Neural crest cell (in vitro differentiated cells): Measurements from ENCODE around the gene STRN. TPM values are rescaled to one million over a fixed set of nuclear protein-coding genes. Genes with fewer than 3 reads are reported as not detected.

Experiments
- DNase-seq: peaks from one replicate; pipeline ENCODE4 v3.0.0; 2021; ENCODE audit warnings: low read depth, mixed read lengths, low spot score
- H3K27ac Mint-ChIP-seq: one replicate; pipeline ENCODE4 v1.8.0; 2021; ENCODE audit warnings: mild to moderate bottlenecking, mixed read lengths; ENCODE audit not compliant: unreplicated experiment
- H3K27me3 Mint-ChIP-seq: 2 replicates; pipeline ENCODE4 v1.8.0; 2021; ENCODE audit warnings: low read depth, mild to moderate bottlenecking, mixed read lengths
- H3K36me3 Mint-ChIP-seq: 2 replicates; pipeline ENCODE4 v1.8.0; 2021; ENCODE audit warnings: low read depth, mild to moderate bottlenecking, mixed read lengths
- H3K4me1 Mint-ChIP-seq: 2 replicates; pipeline ENCODE4 v1.8.0; 2021; ENCODE audit warnings: mixed read lengths
- H3K4me3 Mint-ChIP-seq: one replicate; pipeline ENCODE4 v1.8.0; 2021; ENCODE audit warnings: mild to moderate bottlenecking, mixed read lengths
- H3K9me3 Mint-ChIP-seq: 2 replicates; pipeline ENCODE4 v1.8.0; 2021; ENCODE audit warnings: mixed read lengths
- total RNA-seq: library from RNA; stranded (reverse); gene quantifications from 2 replicates; pipeline ENCODE4 v1.2.1, GENCODE V29; 2021
- TF ChIP-seq, protein P1 (sequence below): fragments of 200-600 bp; sonication (generic); conservative IDR thresholded peaks from 2 replicates; pipeline ENCODE4 v1.5.0; 2021; ENCODE audit warnings: antibody characterized with exemption, mild to moderate bottlenecking

STRN gene
- total RNA-seq, 1 donor from 2014 or later, result 27.2 TPM

DNA sequence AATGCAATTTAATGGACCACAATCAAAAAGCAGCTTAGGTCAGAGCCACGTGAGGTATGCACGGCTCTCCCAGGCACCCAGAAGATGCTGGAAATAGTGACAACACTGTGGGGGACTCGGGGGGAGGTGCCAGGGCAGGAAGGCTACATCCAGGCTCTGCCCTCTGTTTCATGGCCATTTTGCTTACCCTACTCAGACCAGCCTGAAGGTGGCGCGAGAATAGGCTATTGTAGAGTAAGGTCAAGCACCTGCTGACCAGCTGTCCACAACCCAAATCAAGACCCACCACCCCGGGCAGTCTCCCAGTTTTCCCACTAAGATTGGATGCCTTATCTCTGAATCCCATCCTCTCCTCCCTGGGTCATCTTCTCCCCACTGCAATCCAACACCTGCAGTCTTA, 154.1 kb downstream of the STRN start:
- no peaks in the 10 kb centered on the region for H3K4me1 Mint-ChIP-seq
- peaks cover 4% of the 10 kb centered on the region for H3K9me3 Mint-ChIP-seq
- H3K27me3 Mint-ChIP-seq, result no peaks in the 10 kb centered on the region
- TF ChIP-seq, protein P1, sequence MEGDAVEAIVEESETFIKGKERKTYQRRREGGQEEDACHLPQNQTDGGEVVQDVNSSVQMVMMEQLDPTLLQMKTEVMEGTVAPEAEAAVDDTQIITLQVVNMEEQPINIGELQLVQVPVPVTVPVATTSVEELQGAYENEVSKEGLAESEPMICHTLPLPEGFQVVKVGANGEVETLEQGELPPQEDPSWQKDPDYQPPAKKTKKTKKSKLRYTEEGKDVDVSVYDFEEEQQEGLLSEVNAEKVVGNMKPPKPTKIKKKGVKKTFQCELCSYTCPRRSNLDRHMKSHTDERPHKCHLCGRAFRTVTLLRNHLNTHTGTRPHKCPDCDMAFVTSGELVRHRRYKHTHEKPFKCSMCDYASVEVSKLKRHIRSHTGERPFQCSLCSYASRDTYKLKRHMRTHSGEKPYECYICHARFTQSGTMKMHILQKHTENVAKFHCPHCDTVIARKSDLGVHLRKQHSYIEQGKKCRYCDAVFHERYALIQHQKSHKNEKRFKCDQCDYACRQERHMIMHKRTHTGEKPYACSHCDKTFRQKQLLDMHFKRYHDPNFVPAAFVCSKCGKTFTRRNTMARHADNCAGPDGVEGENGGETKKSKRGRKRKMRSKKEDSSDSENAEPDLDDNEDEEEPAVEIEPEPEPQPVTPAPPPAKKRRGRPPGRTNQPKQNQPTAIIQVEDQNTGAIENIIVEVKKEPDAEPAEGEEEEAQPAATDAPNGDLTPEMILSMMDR, result no peak
- no peak for DNase-seq
- H3K36me3 Mint-ChIP-seq, result no peaks in the 10 kb centered on the region
- H3K27ac Mint-ChIP-seq, result no peak overlapping the region
- H3K4me3 Mint-ChIP-seq, result no peak overlapping the region

DNA sequence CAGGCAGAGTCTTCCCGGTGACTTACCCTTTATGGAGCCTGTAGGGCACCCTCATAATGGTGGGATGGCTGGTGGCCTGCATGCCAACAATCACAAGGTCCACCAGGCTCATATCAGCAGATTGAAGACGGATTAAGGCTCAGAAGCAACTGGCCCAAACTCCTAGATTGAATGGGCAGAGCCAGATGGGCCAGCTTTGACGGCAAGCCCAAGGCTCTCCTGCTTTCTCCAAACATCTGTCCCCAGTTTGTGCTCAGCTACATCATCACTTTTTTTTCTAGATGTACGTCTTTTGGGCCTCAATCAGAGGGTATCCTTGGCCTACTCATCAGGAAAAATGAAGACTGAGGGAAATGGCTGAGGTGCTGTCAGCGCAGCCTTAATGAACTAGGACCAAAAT, 155.3 kb downstream of the STRN start:
- no peaks in the 10 kb centered on the region for H3K36me3 Mint-ChIP-seq
- no peak for DNase-seq
- no peaks in the 10 kb centered on the region for H3K4me1 Mint-ChIP-seq
- TF ChIP-seq, protein P1, result no peak
- H3K4me3 Mint-ChIP-seq, result no peak overlapping the region
- no peak overlapping the region for H3K27ac Mint-ChIP-seq
- H3K27me3 Mint-ChIP-seq, result no peaks in the 10 kb centered on the region
- H3K9me3 Mint-ChIP-seq, result peaks cover 9% of the 10 kb centered on the region

DNA sequence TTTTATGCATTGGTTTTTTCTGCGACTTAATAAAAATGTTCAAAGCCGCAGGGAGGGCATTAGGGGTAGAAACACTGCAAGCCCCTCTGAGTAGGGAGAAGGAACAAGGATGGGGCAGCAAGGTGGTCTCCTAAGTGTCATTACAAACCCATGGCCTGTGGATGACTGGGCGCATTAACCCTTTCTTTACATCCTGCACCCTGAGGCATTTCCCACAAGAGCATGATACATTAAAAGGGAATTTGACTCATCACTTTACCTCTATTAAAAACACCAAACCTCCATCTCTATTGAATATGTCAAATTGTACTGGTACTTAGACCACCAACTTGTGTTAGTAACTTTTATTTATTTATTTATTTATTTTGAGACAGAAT, 157.3 kb downstream of the STRN start:
- TF ChIP-seq, protein P1, result no peak
- no peak for DNase-seq
- H3K4me3 Mint-ChIP-seq, result no peak overlapping the region
- H3K27me3 Mint-ChIP-seq, result no peaks in the 10 kb centered on the region
- H3K9me3 Mint-ChIP-seq, result peaks cover 9% of the 10 kb centered on the region
- H3K27ac Mint-ChIP-seq, result no peak overlapping the region
- no peaks in the 10 kb centered on the region for H3K36me3 Mint-ChIP-seq
- H3K4me1 Mint-ChIP-seq, result no peaks in the 10 kb centered on the region

DNA sequence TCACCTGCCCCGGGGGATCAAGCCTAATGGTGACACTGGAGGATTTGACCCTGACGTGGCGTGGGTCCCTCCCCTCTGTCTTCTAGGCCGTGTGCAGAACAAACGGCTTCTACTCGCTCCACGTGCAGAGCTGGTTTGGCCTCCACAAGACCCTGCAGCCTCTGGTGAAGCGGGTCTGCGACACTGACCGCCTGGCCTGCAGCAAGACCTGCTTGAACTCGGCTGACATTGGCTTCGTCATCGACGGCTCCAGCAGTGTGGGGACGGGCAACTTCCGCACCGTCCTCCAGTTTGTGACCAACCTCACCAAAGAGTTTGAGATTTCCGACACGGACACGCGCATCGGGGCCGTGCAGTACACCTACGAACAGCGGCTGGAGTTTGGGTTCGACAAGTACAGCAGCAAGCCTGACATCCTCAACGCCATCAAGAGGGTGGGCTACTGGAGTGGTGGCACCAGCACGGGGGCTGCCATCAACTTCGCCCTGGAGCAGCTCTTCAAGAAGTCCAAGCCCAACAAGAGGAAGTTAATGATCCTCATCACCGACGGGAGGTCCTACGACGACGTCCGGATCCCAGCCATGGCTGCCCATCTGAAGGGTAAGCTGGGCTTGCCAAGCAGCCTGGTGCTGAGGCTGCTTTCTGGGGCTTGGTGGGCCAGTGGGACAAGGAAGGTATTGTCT, 157.8 kb downstream of the STRN start:
- TF ChIP-seq, protein P1, result no peak
- Mint-ChIP-seq H3K4me3 (no peak overlapping the region), H3K9me3 (peaks cover 7% of the 10 kb centered on the region), H3K27ac (no peak overlapping the region), H3K27me3 (no peaks in the 10 kb centered on the region), H3K36me3 (no peaks in the 10 kb centered on the region), H3K4me1 (no peaks in the 10 kb centered on the region)
- no peak for DNase-seq

DNA sequence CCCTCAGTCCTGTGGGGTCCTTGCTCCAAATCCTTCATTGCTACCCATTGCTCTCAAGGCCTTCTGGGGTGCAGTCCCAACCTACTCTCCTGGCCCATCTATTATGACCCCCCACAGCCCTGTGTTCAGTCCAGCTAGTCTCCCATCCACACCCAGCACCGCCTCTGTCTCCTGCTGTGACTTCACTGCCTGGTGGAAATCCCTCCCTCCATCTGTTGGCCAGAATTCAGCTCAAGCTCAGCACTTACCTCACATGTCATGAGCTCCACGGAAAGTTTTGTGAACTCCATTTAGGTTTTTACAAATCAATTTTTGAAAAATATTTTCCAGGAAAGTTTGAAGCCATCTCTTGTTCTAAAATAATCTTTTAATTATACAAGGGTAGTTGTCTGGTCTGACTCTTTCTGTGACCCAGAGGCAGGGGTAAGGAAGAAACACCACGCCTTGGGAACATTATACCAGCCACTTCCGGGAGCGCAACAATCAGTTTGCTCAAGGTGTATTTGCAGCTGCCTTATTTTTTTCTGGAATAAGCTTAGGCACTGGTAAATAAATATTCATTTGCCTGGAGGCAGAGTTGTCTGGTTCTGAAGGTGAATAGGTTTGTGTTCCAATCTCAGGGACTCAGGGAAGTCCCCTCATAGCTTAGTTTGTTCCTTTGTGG, 159.0 kb downstream of the STRN start:
- no peak overlapping the region for H3K27ac Mint-ChIP-seq
- TF ChIP-seq, protein P1, result no peak
- H3K4me1 Mint-ChIP-seq, result no peaks in the 10 kb centered on the region

More for the DNA sequence above, 159.0 kb downstream of the STRN start:
- Mint-ChIP-seq H3K27me3 (no peaks in the 10 kb centered on the region), H3K4me3 (no peak overlapping the region), H3K9me3 (peaks cover 7% of the 10 kb centered on the region), H3K36me3 (no peaks in the 10 kb centered on the region)
- no peak for DNase-seq
